Naive thymus-derived CD8-positive, alpha-beta T cell (primary cell): ENCODE results near the gene GNG5. TPM values are rescaled to one million over a fixed set of nuclear protein-coding genes. Genes with fewer than 3 reads are reported as not detected.

Experiments
- ATAC-seq, 2 donors: fragments of 150-1000 bp; cut with Tn5 transposase in 1 of 2; sonication (Bioruptor Pico), chemical (Tn5 transposase) in 1 of 2; 1 replicate in 1 of 2; 2 replicates in 1 of 2; pipeline ENCODE4 v1.10.0; 2021; ENCODE audit warnings: mild to moderate bottlenecking in 2 of 2, moderate library complexity in 2 of 2
- POLR2A ChIA-PET: fragments of 350-600 bp; sonication (Branson Sonifier 250); formaldehyde crosslinking; loops from one replicate; lab custom pipeline; 2021; ENCODE audit warnings: antibody characterized with exemption; lab: Charles Lee
- DNase-seq, 10 donors: peaks; one replicate each; pipeline versions ENCODE4 v3.0.0 to v3.0.0-alpha.2; 2020 to 2022
- H3K27ac Mint-ChIP-seq, 10 donors: one replicate each; pipeline ENCODE4 v1.8.0; 2020 to 2022; ENCODE audit warnings: mild to moderate bottlenecking in 10 of 10, mixed read lengths in 10 of 10, moderate library complexity in 4 of 10, inconsistent platforms in 1 of 10
- H3K27me3 Mint-ChIP-seq, 5 donors: one replicate each; pipeline ENCODE4 v1.8.0; 2021 to 2022; ENCODE audit warnings: mixed read lengths in 5 of 5
- H3K36me3 Mint-ChIP-seq, 3 donors: one replicate each; pipeline ENCODE4 v1.8.0; 2020 to 2022; ENCODE audit warnings: mixed read lengths in 3 of 3, mild to moderate bottlenecking in 2 of 3, inconsistent platforms in 1 of 3
- H3K4me1 Mint-ChIP-seq, 4 donors: one replicate each; pipeline ENCODE4 v1.8.0; 2021 to 2022; ENCODE audit warnings: mixed read lengths in 4 of 4
- H3K4me3 Mint-ChIP-seq, 10 donors: one replicate each; pipeline ENCODE4 v1.8.0; 2020 to 2022; ENCODE audit warnings: mild to moderate bottlenecking in 10 of 10, mixed read lengths in 10 of 10, moderate library complexity in 6 of 10, inconsistent platforms in 1 of 10
- H3K9me3 Mint-ChIP-seq, 9 donors: one replicate each; pipeline ENCODE4 v1.8.0; 2020 to 2022; ENCODE audit warnings: mixed read lengths in 9 of 9, mild to moderate bottlenecking in 3 of 9, inconsistent platforms in 1 of 9, moderate library complexity in 1 of 9
- polyA plus RNA-seq, 3 donors: library from polyadenylated mRNA; unstranded; fragments of 300-500 nt; fragmentation: Illumina TruSeq; gene quantifications; one replicate each; pipeline ENCODE4 v1.2.3, GENCODE V29; 2021
- total RNA-seq, 8 experiments: library from RNA in 2 of 8; stranded (reverse) in 2 of 8; gene quantifications; one replicate each; pipeline ENCODE4 v1.2.3 and lab custom pipeline; 2021 to 2026

Gene GNG5
- total RNA-seq (10 to 100 TPM; 32.5 to 39.5 TPM), polyA plus RNA-seq (100 to 1,000 TPM; 214 to 259 (median 233) TPM), total RNA-seq (lab: John Stamatoyannopoulos, UW) (9.1 to 11.8 (median 9.9) reads per million in 6 experiments)

DNA sequence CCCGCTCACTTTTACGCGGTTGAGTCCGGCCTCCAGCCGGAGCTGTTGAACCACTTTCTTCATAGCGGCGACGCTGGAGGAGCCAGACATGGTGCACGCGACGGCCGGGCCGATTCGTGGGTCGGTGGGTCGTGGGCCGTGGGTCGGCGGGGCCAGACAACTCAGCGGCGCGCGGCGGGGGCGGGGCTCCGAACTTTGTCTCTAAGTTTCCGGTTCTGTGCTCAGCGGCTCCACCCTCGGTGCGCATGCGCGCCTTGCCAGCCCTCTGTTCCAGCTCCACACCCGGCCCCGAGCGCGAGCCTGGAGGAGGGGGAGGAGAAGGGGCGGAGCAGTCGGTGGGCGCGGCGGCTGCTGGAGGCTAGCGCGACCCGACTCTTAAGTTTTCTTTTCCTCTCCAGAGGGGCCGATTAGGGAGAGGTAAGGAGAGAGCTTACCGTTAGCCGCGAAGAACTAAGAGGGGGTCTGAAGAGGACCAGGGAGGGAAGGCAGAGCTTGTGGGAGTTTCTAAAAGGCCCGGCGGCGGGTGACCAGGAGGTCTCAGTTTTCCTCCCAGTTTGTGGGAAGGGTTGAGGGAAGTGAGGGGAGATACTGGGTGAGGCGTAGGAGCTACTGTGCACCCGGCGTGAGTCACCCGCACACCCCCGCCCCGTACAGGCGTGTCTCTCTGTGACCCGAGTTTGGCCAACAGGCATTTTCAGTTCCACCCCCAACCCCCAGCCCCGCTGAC lies at the start of gene GNG5, which contains the start of gene SPATA1:
Gene GNG5, minus strand, starts transcription at position 580 of the 727 bp plus-strand sequence. Its CDS starts 490 bp downstream, at position 90.
Gene SPATA1, plus strand, starts transcription at position 385 of the 727 bp plus-strand sequence. CDS start 9,974 bp downstream, outside the sequence.
- Mint-ChIP-seq H3K9me3 (peaks cover 0 to 12% (median 4%) of the 10 kb centered on the region in 9 donors), H3K27ac (peak within 1 kb of the TSS; percentile 93 to 99 (median 97)), H3K27me3 (no peaks in the 10 kb centered on the region), H3K4me1 (peaks cover 19 to 56% (median 40%) of the 10 kb centered on the region in 4 donors), H3K4me3 (peak within 1 kb of the TSS; percentile 87 to 100 (median 98)), H3K36me3 (peaks cover 0 to 6% (median 5%) of the 10 kb centered on the region in 3 donors)
- DNase-seq, result peak; percentile 92 to 98 (median 96)
- peak; percentile 89 for ATAC-seq
- POLR2A ChIA-PET, result interaction anchor here (0.6 to 2.4 kb wide), 15 partner anchors 10 to 770 kb away, joined by 3 to 29 read pairs (median 4); partner anchors contain the start of genes BCL10, CTBS, PRKACB and RPF1

GRCh38 chr1:84550826-84551225 lies 44.4 kb upstream of the GNG5 start:
- Mint-ChIP-seq H3K27me3 (no peaks in the 10 kb centered on the region), H3K4me3 (no peak overlapping the region), H3K4me1 (peaks cover 0 to 2% (median 0%) of the 10 kb centered on the region in 4 donors), H3K9me3 (no peaks in the 10 kb centered on the region), H3K27ac (no peak overlapping the region), H3K36me3 (peaks cover 0 to 29% (median 5%) of the 10 kb centered on the region in 3 donors)
- DNase-seq (no peak), ATAC-seq (no peak)
- POLR2A ChIA-PET, result no interaction called here

GRCh38 chr1:84541679-84542078 lies 35.3 kb upstream of the GNG5 start:
- ATAC-seq (no peak), DNase-seq (no peak)
- Mint-ChIP-seq H3K27ac (peak overlapping the region in 1 of 10 donors; percentile 75), H3K4me3 (no peak overlapping the region), H3K36me3 (peaks cover 0 to 43% (median 17%) of the 10 kb centered on the region in 3 donors), H3K4me1 (peaks cover 0 to 4% (median 0%) of the 10 kb centered on the region in 4 donors), H3K9me3 (no peaks in the 10 kb centered on the region), H3K27me3 (no peaks in the 10 kb centered on the region)
- POLR2A ChIA-PET, result no interaction called here

DNA sequence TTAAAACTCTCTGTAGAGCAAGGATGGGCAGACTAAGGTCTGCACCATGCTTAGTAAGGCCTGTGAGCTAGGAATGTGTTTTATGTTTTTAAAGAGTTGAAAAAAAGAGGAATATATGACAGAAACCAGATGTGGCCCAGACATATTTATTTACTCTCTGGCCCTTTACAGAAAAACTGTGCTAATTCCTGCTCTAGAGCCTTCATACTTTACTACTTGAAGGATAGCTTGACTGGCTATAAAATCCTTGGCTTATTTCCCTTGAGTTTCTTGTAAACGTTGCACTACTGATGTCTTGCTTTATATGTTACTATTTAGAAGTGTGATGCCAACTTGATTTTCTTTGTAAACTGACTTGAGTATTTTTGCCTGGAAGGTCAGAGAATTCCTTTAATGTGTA lies 34.4 kb upstream of the GNG5 start:
- ATAC-seq, result no peak

DNA sequence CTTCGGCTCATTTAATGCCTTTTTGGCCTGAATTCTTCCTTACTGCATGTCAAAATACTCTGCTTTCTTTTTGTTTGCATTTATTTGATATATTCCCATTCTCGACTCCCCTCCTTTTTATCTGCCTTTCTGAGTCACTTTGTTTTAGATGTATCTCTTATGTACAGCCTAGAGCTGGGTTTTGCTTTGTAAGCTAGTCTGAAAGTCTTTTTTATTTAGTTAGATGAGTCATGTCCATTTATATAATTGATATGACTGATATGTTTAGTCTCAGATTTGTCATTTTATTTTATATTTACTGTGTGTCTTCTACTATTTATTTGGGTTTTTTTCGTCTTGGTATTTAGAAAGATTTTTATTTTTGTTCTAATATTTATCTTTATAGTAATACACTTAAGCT lies 33.6 kb upstream of the GNG5 start:
- H3K27me3 Mint-ChIP-seq, result no peaks in the 10 kb centered on the region
- H3K27ac Mint-ChIP-seq, result peak overlapping the region in 1 of 10 donors; percentile 4
- ATAC-seq, result no peak
- POLR2A ChIA-PET, result no interaction called here
- peaks cover 0 to 4% (median 0%) of the 10 kb centered on the region in 4 donors for H3K4me1 Mint-ChIP-seq
- no peak overlapping the region for H3K4me3 Mint-ChIP-seq
- no peaks in the 10 kb centered on the region for H3K9me3 Mint-ChIP-seq
- DNase-seq, result no peak
- H3K36me3 Mint-ChIP-seq, result peaks cover 0 to 41% (median 16%) of the 10 kb centered on the region in 3 donors

More for the DNA sequence above, 34.4 kb upstream of the GNG5 start:
- H3K4me3 Mint-ChIP-seq, result no peak overlapping the region
- no peaks in the 10 kb centered on the region for H3K9me3 Mint-ChIP-seq
- H3K36me3 Mint-ChIP-seq, result peaks cover 0 to 41% (median 16%) of the 10 kb centered on the region in 3 donors
- H3K4me1 Mint-ChIP-seq, result peaks cover 0 to 4% (median 0%) of the 10 kb centered on the region in 4 donors
- POLR2A ChIA-PET, result no interaction called here
- no peaks in the 10 kb centered on the region for H3K27me3 Mint-ChIP-seq
- H3K27ac Mint-ChIP-seq, result no peak overlapping the region
- DNase-seq, result no peak

- DNase-seq (no peak), ATAC-seq (no peak)
- Mint-ChIP-seq H3K36me3 (peaks cover 0 to 41% (median 16%) of the 10 kb centered on the region in 3 donors), H3K27me3 (no peaks in the 10 kb centered on the region), H3K4me3 (no peak overlapping the region), H3K9me3 (no peaks in the 10 kb centered on the region), H3K4me1 (peaks cover 0 to 4% (median 0%) of the 10 kb centered on the region in 4 donors), H3K27ac (no peak overlapping the region)
- POLR2A ChIA-PET, result no interaction called here
These were observed 32.2 kb upstream of the GNG5 start for GRCh38 chr1:84538599-84538998.

DNA sequence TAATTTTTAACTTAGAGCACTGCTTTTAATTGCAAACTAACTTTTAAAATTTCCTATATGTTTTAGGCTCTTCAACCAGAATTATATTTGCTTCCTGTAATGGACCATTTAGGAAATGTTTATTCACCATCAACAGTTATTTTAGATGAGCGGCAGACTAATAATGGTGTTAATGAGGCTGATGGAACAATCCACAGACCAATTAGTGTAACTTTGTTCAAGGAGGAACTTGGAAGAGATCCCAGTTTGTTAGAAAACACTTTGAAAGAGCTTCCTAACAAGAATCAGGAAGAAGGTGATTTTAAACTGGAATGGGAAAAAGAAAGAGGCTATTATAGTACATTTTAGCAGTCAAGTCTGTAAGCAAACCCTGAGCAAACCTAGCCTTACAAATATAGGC lies 19.4 kb upstream of the GNG5 start:
- DNase-seq (no peak), ATAC-seq (no peak)
- POLR2A ChIA-PET, result no interaction called here
- H3K27me3 Mint-ChIP-seq, result no peaks in the 10 kb centered on the region
- peaks cover 0 to 1% (median 0%) of the 10 kb centered on the region in 4 donors for H3K4me1 Mint-ChIP-seq
- H3K27ac Mint-ChIP-seq, result no peak overlapping the region
- peaks cover 0 to 4% (median 0%) of the 10 kb centered on the region in 9 donors for H3K9me3 Mint-ChIP-seq
- peaks cover 0 to 13% (median 10%) of the 10 kb centered on the region in 3 donors for H3K36me3 Mint-ChIP-seq
- no peak overlapping the region for H3K4me3 Mint-ChIP-seq

DNA sequence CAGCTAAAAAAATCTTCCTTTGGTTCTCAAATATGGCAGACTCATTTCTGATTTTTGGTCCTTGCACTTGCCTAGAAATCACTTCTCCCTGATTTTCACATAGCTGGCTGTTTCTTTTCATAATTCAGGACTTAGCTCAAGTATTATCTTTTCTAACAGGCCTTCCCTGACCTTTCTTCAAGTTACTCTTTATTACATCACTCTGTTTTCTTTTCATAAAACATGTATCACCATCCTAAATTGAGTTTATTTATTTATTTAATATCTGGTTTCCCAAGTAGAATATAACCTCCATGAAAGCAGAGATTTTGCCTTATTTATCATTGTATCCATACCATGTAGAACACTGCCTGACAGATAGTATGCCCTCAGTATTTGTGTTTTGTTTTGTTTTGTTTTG lies 18.2 kb upstream of the GNG5 start:
- H3K4me1 Mint-ChIP-seq, result peaks cover 0 to 1% (median 0%) of the 10 kb centered on the region in 4 donors
- POLR2A ChIA-PET, result no interaction called here
- no peak for DNase-seq
- peaks cover 0 to 4% (median 0%) of the 10 kb centered on the region in 9 donors for H3K9me3 Mint-ChIP-seq
- no peak for ATAC-seq
- no peak overlapping the region for H3K4me3 Mint-ChIP-seq
- H3K27ac Mint-ChIP-seq, result no peak overlapping the region
- no peaks in the 10 kb centered on the region for H3K27me3 Mint-ChIP-seq
- H3K36me3 Mint-ChIP-seq, result peaks cover 0 to 12% (median 11%) of the 10 kb centered on the region in 3 donors

DNA sequence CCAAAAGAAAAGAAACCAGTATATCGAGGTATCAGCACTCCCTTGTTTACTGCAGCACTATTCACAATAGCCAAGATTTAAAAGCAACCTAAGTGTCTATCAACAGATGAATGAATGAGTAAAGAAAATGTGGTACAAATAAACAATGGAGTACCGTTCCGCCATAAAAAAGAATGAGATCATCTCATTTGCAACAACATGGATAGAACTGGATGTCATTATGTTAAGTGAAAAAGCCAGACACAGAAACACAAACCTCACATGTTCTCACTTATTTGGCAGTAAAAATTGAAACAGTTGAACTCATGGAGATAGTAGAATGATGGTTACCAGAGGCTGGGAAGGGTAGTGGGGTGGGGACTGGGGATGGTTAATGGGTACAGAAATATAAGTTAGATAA lies 4.3 kb upstream of the GNG5 start:
- Mint-ChIP-seq H3K27ac (no peak overlapping the region), H3K36me3 (no peaks in the 10 kb centered on the region), H3K4me3 (no peak overlapping the region), H3K27me3 (no peaks in the 10 kb centered on the region), H3K9me3 (peaks cover 0 to 12% (median 4%) of the 10 kb centered on the region in 9 donors), H3K4me1 (peaks cover 0 to 14% (median 4%) of the 10 kb centered on the region in 4 donors)
- ATAC-seq (no peak), DNase-seq (no peak)
- POLR2A ChIA-PET, result no interaction called here

- DNase-seq (no peak), ATAC-seq (no peak)
- POLR2A ChIA-PET, result no interaction called here
- peaks cover 4 to 17% (median 6%) of the 10 kb centered on the region in 4 donors for H3K4me1 Mint-ChIP-seq
- no peak overlapping the region for H3K4me3 Mint-ChIP-seq
- H3K9me3 Mint-ChIP-seq, result peaks cover 0 to 12% (median 4%) of the 10 kb centered on the region in 9 donors
- peaks cover 0 to 4% (median 0%) of the 10 kb centered on the region in 3 donors for H3K36me3 Mint-ChIP-seq
- H3K27me3 Mint-ChIP-seq, result no peaks in the 10 kb centered on the region
- H3K27ac Mint-ChIP-seq, result no peak overlapping the region
These were observed 3.8 kb upstream of the GNG5 start for GRCh38 chr1:84510165-84510564.

- Mint-ChIP-seq H3K36me3 (peaks cover 0 to 5% (median 0%) of the 10 kb centered on the region in 3 donors), H3K4me3 (no peak overlapping the region), H3K9me3 (peaks cover 0 to 12% (median 4%) of the 10 kb centered on the region in 9 donors), H3K4me1 (peaks cover 14 to 28% (median 18%) of the 10 kb centered on the region in 4 donors), H3K27me3 (no peaks in the 10 kb centered on the region), H3K27ac (no peak overlapping the region)
- DNase-seq, result no peak
- no peak for ATAC-seq
- POLR2A ChIA-PET, result interaction anchor here (1.4 kb wide), 1 partner anchor 64 kb away, joined by 5 read pairs; no protein-coding TSS in a partner anchor
These were observed 2.6 kb upstream of the GNG5 start for GRCh38 chr1:84509029-84509428.

- POLR2A ChIA-PET, result interaction anchor here (1.4 kb wide), 1 partner anchor 65 kb away, joined by 5 read pairs; no protein-coding TSS in a partner anchor
- Mint-ChIP-seq H3K27me3 (no peaks in the 10 kb centered on the region), H3K4me3 (peak overlapping the region in 5 of 10 donors; percentile 3 to 60 (median 34)), H3K4me1 (peaks cover 15 to 34% (median 23%) of the 10 kb centered on the region in 4 donors), H3K9me3 (peaks cover 0 to 12% (median 4%) of the 10 kb centered on the region in 9 donors), H3K27ac (peak overlapping the region in 2 of 10 donors; percentile 2 to 25), H3K36me3 (peaks cover 0 to 5% (median 0%) of the 10 kb centered on the region in 3 donors)
- ATAC-seq (no peak), DNase-seq (no peak)
These were observed 2.1 kb upstream of the GNG5 start for GRCh38 chr1:84508510-84508909.
